ENCODE data around the gene CHST5.

The CHST5 gene

DNA sequence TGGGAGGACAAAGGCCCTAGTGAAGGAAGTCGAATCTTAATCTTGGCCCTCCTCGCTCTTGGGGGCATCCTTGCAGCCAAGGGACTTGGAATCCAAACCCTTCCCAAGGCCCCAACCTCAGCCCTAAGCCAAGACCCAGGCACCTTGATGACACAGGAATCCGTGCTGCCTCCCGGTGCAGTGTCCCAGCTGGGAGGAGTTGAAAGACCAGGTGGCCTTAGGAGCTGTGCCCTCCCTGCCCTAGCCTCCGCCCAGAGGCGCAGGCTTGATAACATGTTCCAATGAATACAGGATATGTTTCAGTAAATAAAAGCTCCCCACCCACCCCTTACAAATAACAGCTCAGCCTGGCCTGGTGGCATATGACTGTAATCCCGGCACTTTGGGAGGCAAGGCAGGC lies at the start of gene CHST5:
Gene CHST5 (minus strand): TSS at position 208 of the 400 bp plus-strand sequence. CDS start 5,724 bp downstream, outside the sequence.
- Mint-ChIP-seq H3K27me3 (peaks cover 6% of the 10 kb centered on the region), H3K4me3 (no peak within 1 kb of the TSS), H3K4me1 (no peaks in the 10 kb centered on the region), H3K27ac (no peak within 1 kb of the TSS), H3K36me3 (no peaks in the 10 kb centered on the region), H3K9me3 (no peaks in the 10 kb centered on the region)
- CTCF ChIA-PET = no interaction called here
- DNase-seq = no peak

DNA sequence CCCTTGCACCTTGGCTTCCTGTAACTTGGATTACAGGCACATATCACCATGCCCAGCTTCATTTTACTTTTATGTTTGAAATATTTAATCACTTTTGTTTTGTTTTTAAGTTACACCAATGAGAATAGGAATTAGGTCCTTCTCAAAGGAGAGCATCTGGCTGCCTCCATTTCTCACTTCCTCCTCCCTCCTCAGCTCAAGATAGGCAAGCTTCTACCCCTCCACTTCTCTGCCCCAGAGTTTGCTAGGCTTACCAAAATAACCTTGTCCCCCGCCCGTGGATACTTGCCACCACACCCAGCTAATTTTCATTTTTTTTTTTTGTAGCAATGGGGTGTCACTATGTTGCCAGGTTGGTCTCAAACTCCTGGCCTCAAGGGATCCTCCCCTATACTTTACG lies 48.2 kb upstream of the CHST5 start:
- Mint-ChIP-seq H3K27me3 (no peaks in the 10 kb centered on the region), H3K27ac (no peak overlapping the region), H3K36me3 (peaks cover 5% of the 10 kb centered on the region), H3K4me3 (no peak overlapping the region), H3K9me3 (no peaks in the 10 kb centered on the region), H3K4me1 (no peaks in the 10 kb centered on the region)
- CTCF ChIA-PET = no interaction called here
- DNase-seq = no peak

DNA sequence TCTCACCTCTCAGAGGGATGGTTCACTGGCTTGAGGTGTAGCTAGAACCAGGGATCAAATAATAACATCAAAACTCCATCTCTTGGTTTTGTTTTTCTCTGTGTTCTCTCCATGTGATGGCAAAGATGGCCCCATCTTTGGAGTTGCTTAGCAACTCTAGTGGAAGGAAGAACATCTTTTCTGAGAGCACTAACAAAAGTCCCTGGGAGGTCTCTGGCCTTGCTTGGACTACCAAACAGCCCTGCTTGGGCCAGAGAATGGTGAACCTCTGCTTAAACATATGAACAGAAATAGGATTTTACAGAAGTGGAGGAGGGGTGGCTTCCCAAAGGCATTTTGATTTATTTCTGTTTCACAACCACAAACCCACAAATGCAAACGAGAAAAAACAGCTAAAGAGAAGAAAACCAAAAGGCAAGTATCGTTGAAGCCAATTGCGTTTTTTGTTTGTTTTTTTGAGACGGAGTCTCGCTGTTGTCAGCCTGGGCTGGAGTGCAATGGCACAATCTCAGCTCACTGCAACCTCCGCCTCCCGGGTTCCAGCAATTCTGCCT lies 43.5 kb upstream of the CHST5 start:
- Mint-ChIP-seq H3K27me3 (no peaks in the 10 kb centered on the region), H3K4me3 (no peak overlapping the region), H3K9me3 (no peaks in the 10 kb centered on the region), H3K27ac (no peak overlapping the region), H3K36me3 (peaks cover 32% of the 10 kb centered on the region), H3K4me1 (peaks cover 4% of the 10 kb centered on the region)
- no peak for DNase-seq
- CTCF ChIA-PET = interaction anchor here (1.0 kb wide), 1 partner anchor 42 kb away, joined by 3 read pairs; no protein-coding TSS in a partner anchor

DNA sequence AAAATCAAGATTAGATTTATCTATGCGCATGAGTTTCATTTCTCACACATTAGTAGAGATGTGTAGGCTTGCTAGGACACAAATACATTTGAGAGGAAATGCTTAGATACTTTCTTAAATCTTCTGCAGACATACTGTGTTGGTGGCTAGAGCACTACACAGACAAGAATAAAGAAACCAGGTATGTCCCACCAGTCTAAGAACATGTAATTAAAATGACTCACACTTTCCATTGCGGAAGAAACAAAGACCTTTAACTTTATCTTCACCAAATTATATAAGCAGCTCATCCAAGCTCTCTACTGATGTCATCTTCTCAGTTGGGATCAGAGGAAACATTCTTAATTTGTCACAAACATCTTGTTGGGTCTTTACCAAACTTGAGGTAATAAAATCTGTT lies 42.8 kb upstream of the CHST5 start:
- CTCF ChIA-PET = interaction anchor here (1.0 kb wide), 1 partner anchor 43 kb away, joined by 3 read pairs; no protein-coding TSS in a partner anchor
- peaks cover 37% of the 10 kb centered on the region for H3K36me3 Mint-ChIP-seq
- no peaks in the 10 kb centered on the region for H3K9me3 Mint-ChIP-seq
- peaks cover 4% of the 10 kb centered on the region for H3K4me1 Mint-ChIP-seq
- DNase-seq = no peak
- no peak overlapping the region for H3K4me3 Mint-ChIP-seq
- no peak overlapping the region for H3K27ac Mint-ChIP-seq
- no peaks in the 10 kb centered on the region for H3K27me3 Mint-ChIP-seq

DNA sequence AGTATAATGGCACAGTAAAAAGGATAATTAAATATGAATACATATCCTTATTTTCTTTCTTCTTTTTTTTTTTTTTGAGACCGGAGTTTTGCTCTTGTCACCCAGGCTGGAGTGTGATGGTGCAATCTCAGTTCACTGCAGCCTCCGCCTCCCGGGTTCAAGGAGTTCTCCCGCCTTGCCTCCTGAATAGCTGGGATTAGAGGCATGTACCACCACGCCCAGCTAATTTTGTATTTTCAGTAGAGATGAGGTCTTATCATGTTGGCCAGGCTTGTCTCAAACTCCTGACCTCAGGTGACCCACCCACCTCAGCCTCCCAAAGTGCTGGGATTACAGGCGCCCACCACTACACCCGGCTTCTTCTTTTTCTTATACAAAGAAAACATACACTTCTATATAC lies 42.3 kb upstream of the CHST5 start:
- no peak for DNase-seq
- H3K4me1 Mint-ChIP-seq = peaks cover 4% of the 10 kb centered on the region
- H3K27me3 Mint-ChIP-seq = no peaks in the 10 kb centered on the region
- H3K9me3 Mint-ChIP-seq = no peaks in the 10 kb centered on the region
- H3K36me3 Mint-ChIP-seq = peaks cover 40% of the 10 kb centered on the region
- no peak overlapping the region for H3K4me3 Mint-ChIP-seq
- no peak overlapping the region for H3K27ac Mint-ChIP-seq
- CTCF ChIA-PET = no interaction called here

DNA sequence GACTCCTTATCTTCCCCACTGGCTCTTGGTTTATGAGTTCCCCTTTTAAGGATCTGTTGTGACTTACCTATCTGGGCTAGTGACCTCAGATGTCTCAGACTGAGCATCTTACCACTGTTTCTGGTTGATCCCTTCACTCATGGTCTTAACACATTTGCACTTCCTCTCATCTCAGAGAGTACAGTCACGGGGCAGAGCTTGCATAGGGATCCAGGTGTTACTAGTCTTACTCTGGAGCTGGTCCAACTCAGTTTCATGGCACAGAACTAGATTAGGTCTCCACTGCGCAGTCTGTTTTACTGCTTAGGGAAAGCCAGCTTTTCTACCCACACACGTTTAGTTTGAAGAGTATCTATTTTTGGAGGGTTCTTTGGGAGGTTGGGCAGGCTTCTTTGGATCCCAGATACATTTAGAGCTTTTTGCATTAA lies 40.5 kb upstream of the CHST5 start:
- Mint-ChIP-seq H3K36me3 (peaks cover 52% of the 10 kb centered on the region), H3K4me1 (peaks cover 4% of the 10 kb centered on the region), H3K4me3 (no peak overlapping the region), H3K9me3 (no peaks in the 10 kb centered on the region), H3K27ac (no peak overlapping the region), H3K27me3 (no peaks in the 10 kb centered on the region)
- DNase-seq = no peak
- CTCF ChIA-PET = no interaction called here

DNA sequence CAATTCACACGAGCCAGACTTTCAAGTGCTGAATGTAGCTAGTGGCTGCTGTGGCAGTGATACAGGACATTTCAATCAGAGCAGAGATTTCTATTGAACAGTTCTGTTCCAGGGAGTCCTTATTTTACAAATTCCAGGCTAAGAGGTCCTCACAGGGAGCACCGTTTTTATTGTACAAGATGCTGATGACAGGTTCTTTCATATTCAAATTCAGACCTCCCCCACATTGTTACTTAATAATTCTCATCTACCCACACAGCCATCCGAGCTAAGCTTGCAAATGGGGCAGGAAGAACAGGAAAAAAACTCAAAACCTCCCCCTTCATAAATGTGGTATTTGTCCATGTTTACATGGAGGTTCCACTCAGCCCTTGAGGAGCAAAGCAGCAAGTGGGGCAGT lies 40.0 kb upstream of the CHST5 start:
- Mint-ChIP-seq H3K27ac (no peak overlapping the region), H3K4me1 (peaks cover 7% of the 10 kb centered on the region), H3K36me3 (peaks cover 56% of the 10 kb centered on the region), H3K4me3 (no peak overlapping the region), H3K27me3 (no peaks in the 10 kb centered on the region), H3K9me3 (no peaks in the 10 kb centered on the region)
- CTCF ChIA-PET = no interaction called here
- DNase-seq = no peak

DNA sequence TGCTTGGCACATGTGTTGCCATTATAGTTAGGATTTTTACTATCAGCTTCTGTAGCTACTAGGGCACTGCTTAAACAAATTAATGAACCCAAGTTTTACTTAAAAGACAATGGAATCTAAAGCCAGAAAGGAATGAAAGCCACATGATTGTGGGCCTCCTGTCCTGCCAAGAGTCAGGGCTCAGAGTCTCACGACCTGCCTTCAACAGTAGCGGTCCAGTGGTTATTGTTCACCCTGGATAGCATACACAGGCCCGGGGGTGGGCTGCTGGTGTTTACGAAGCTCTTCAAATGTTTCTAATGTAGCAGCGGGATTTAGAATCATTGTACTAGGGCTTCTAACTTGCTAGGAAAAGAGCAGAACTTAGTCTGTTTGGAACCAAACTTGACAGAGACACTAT lies 38.0 kb upstream of the CHST5 start:
- H3K9me3 Mint-ChIP-seq = no peaks in the 10 kb centered on the region
- H3K27ac Mint-ChIP-seq = no peak overlapping the region
- no peak overlapping the region for H3K4me3 Mint-ChIP-seq
- peaks cover 13% of the 10 kb centered on the region for H3K4me1 Mint-ChIP-seq
- no peak for DNase-seq
- peaks cover 64% of the 10 kb centered on the region for H3K36me3 Mint-ChIP-seq
- CTCF ChIA-PET = interaction anchor here (1.2 to 1.4 kb wide), 2 partner anchors 9 to 47 kb away, joined by 3 read pairs; no protein-coding TSS in a partner anchor
- no peaks in the 10 kb centered on the region for H3K27me3 Mint-ChIP-seq

DNA sequence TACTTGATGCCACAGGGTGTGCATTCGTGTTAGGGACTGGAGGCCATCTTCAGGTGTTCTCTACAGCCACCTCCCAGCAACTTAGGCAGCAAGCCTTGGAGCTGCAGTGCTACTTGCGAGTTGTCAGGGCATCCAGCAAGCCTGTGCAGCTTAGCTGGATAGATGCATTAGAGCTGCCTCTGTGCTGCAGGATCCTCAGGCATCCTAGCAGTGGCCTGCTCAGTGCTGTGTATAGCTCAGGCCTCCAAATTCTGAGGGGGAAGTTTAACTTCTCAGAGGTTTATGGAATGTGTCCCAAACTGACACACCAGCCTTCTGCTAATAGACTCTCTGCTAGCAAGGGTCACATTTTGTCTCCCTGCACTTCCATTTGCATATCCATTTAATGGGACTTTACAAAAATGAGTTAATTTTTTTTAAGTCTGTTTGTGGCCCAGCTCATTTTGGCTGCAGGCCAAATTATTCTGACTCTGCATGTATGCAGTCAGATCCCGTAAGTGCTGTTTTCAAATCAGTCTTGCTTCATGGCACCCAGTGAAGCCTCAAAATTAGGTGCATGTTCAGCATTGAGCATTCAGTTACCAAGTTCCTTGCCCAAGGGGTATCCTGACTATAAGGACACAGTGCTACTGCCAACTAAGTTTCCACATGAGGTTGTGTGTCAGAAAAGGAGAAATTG lies 37.1 kb upstream of the CHST5 start:
- no peaks in the 10 kb centered on the region for H3K27me3 Mint-ChIP-seq
- H3K4me3 Mint-ChIP-seq = no peak overlapping the region
- H3K4me1 Mint-ChIP-seq = peaks cover 12% of the 10 kb centered on the region
- no peak overlapping the region for H3K27ac Mint-ChIP-seq
- H3K36me3 Mint-ChIP-seq = peaks cover 64% of the 10 kb centered on the region
- H3K9me3 Mint-ChIP-seq = no peaks in the 10 kb centered on the region
- DNase-seq = no peak
- CTCF ChIA-PET = interaction anchor here (1.4 kb wide), 1 partner anchor 48 kb away, joined by 3 read pairs; no protein-coding TSS in a partner anchor

DNA sequence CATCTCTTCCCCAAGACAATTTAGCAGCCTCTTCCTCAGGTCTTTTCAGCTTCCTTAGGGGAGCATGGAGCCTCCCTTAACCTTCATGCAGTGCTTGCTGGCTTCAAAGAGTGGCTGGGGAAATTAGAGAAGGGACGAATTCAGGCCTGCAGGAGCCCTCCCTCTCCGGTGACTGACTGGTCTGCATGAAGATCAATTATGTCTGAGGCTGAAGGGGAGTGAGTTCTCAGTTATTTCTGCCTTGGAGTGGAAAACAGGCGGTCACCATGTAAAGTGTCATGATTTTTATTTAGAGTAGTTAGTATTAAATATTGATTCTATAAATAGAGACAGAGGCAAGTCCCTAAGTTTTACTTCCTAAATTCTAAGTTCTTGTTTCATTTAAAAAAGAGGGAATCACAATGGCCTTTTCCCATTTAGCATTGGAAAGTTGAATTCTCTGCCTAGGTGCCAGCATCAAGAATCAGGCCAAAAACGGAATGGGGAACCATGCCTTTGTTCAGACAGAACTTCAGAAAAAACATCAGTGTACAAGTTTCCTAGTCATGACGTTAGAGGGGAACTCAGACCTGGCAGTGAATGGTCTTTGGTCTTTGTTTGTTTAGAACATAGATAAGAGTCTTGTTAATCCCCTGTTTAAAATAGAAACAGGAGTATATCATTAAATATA lies 34.6 kb upstream of the CHST5 start:
- Mint-ChIP-seq H3K4me3 (no peak overlapping the region), H3K27ac (no peak overlapping the region), H3K27me3 (no peaks in the 10 kb centered on the region), H3K9me3 (no peaks in the 10 kb centered on the region), H3K4me1 (peaks cover 27% of the 10 kb centered on the region), H3K36me3 (peaks cover 51% of the 10 kb centered on the region)
- DNase-seq = no peak
- CTCF ChIA-PET = interaction anchor here (1.4 kb wide), 1 partner anchor 49 kb away, joined by 3 read pairs; no protein-coding TSS in a partner anchor

DNA sequence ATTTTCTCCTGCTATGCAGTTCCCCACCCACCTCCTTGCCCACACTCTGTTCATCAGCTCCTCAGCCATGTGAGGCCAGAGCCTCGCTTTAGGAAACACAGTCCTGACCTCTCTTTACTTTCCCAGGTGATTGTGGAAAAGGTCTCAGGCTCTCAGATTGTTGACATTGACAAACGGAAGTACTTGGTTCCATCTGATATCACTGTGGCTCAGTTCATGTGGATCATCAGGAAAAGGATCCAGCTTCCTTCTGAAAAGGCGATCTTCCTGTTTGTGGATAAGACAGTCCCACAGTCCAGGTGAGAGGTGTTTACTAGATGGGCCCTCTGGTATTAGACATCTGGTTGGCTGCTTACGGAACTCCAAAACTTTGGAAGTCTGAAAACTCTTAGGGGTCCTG lies 32.0 kb upstream of the CHST5 start:
- DNase-seq = no peak
- Mint-ChIP-seq H3K36me3 (peaks cover 37% of the 10 kb centered on the region), H3K9me3 (no peaks in the 10 kb centered on the region), H3K27me3 (peaks cover 9% of the 10 kb centered on the region), H3K27ac (peak overlapping the region; percentile 24), H3K4me3 (peak overlapping the region; percentile 86), H3K4me1 (peaks cover 35% of the 10 kb centered on the region)
- CTCF ChIA-PET = interaction anchor here (1.4 kb wide), 1 partner anchor 103 kb away, joined by 4 read pairs; no protein-coding TSS in a partner anchor

DNA sequence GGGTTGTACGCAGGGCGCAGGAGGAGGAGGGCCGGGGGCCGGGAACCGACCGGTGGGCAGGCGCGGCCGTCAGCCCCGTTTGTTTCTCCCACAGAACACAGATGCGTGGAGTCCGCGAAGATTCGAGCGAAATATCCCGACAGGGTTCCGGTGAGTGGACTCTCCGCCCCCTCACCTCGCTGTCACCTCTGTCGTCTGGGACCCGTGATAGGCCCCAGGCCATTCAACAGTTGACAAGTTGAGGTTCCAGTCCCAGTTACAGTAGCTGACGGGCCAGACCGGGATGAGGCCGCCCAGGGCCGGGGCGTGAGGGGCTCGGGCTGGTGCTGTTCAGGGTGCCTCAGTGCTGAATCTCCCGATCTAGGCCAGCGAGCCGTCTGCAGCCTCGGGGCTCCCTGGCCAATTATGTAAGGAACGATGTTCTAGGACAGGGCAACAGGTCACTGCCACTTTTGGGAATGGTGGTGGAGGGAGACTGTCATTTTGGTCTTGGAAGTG lies 30.9 kb upstream of the CHST5 start:
- peak; percentile 57 for DNase-seq
- Mint-ChIP-seq H3K36me3 (peaks cover 28% of the 10 kb centered on the region), H3K4me3 (peak overlapping the region; percentile 86), H3K27ac (peak overlapping the region; percentile 79), H3K4me1 (peaks cover 35% of the 10 kb centered on the region), H3K27me3 (peaks cover 9% of the 10 kb centered on the region), H3K9me3 (no peaks in the 10 kb centered on the region)
- CTCF ChIA-PET = interaction anchor here (2.0 kb wide), 1 partner anchor 50 kb away, joined by 6 read pairs; no protein-coding TSS in a partner anchor

DNA sequence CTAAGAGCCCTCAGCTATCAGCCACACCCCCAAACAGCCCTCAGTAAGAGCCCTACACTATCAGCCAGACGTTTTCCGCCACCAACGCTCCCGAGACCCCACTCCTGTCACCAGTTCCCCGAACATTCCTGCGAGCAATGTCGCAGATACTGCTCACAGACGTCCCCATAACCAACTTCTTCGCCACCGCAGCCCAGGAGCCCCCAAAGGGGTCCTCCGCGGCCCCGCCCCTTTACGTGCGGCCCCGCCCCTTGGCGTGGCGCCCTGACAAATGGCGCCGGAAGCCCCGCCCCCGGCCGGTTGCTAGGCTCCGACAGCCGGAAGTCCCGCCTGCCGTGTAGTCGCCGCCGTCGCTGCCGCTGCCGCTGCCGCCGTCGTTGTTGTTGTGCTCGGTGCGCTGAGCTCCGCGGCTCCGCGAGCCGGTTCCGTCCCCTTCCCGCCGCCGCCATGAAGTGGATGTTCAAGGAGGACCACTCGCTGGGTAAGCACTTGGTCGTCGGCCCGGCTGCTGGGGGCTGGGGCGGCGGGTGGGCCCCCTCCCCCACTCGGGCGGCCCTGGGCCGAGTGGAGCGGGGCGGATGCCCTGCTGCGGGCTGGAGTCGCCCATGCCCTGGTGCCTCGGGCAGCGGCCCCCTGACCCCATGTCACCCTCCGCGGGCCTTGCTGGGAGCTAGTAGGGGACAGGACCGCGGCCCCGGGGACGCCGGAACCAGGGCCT lies 30.3 kb upstream of the CHST5 start, which contains the start of gene GABARAPL2:
Gene GABARAPL2 (plus strand): TSS at position 340 of the 718 bp plus-strand sequence. CDS start 108 bp downstream, at position 448.
- H3K27me3 Mint-ChIP-seq = peaks cover 9% of the 10 kb centered on the region
- H3K36me3 Mint-ChIP-seq = peaks cover 25% of the 10 kb centered on the region
- H3K27ac Mint-ChIP-seq = peak within 1 kb of the TSS; percentile 87
- DNase-seq = peak; percentile 94
- H3K9me3 Mint-ChIP-seq = no peaks in the 10 kb centered on the region
- H3K4me1 Mint-ChIP-seq = peaks cover 33% of the 10 kb centered on the region
- CTCF ChIA-PET = interaction anchor here (1.3 to 2.0 kb wide), 2 partner anchors 49 to 55 kb away, joined by 6 to 7 read pairs; no protein-coding TSS in a partner anchor
- peak within 1 kb of the TSS; percentile 86 for H3K4me3 Mint-ChIP-seq

DNA sequence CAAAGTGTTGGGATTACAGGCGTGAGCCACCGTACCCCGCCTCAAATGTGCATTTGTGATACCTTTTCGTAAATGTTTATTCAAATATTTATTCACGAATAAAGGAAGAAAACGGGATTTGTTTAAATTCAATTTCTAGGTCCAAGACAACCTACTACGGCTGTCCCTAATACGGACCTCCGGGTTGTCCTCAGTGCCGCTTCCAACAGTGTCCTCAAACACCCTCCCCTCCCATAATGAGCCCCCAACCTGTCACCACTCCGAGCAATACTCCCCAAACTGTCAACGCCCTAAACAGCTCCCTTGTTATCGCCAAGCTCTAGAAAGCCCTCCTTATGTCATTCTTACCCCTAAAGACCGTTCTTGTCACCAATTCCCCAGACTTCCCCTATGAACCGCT lies 29.7 kb upstream of the CHST5 start:
- CTCF ChIA-PET = interaction anchor here (0.8 to 2.0 kb wide), 4 partner anchors 10 to 56 kb away, joined by 3 to 7 read pairs (median 5); partner anchors contain the start of gene TMEM231

More for the DNA sequence above, 29.7 kb upstream of the CHST5 start:
- H3K4me1 Mint-ChIP-seq = peaks cover 33% of the 10 kb centered on the region
- peak overlapping the region; percentile 86 for H3K4me3 Mint-ChIP-seq
- peaks cover 22% of the 10 kb centered on the region for H3K36me3 Mint-ChIP-seq
- peak overlapping the region; percentile 87 for H3K27ac Mint-ChIP-seq
- H3K27me3 Mint-ChIP-seq = peaks cover 14% of the 10 kb centered on the region
- H3K9me3 Mint-ChIP-seq = no peaks in the 10 kb centered on the region
- DNase-seq = no peak
